ENCODE data around the gene ATRN. TPM values are rescaled to one million over a fixed set of nuclear protein-coding genes. Genes with fewer than 3 reads are reported as not detected.
"Not testable (repeated sequence)": the region's sequence is repeated elsewhere in the genome, so short reads cannot be mapped to it uniquely, and the experiment has no call there.

The ATRN gene
- total and polyA plus RNA-seq, 2 donors (not counting 1 experiment from before 2014, with no cell fraction given), result 5.8 to 19.5 TPM

DNA sequence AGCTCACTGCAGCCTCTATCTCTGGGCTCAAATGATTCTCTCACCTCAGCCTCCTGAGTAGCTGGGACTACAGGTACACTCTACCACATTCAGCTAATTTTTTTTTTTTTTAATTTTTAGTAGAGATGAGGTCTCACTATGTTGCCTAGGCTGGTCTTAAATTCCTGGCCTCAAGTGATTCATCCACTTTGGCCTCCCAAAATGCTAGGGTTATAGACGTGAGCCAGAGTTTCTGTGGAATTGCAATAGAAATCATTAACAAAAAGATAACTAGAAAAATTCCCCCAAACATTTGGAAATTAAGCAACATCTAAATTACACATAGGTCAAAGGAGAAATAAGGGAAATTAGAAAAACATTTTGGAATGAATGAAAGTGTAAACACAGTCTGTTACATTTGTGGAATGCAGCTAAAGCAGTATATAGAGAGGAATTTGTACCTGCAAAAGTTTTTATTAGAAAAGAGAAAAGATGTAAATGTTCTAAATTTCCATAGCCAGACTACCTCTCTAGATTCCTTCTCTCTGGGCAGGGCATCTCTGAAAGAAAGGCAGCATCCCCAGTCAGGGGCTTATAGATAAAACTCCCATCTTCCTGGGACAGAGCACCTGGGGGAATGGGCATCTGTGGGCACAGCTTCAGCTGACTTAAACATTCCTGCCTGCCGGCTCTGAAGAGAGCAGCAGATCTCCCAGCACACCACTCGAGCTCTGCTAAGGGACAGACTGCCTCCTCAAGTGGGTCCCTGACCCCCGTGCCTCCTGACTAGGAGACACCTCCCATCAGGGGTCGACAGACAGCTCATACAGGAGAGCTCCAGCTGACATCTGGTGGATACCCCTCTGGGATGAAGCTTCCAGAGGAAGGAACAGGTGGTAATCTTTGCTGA is 51.3 kb downstream of the ATRN start:
- H3K4me1 ChIP-seq (ENCODE audit: control insufficient read depth in 2 of 2, insufficient read depth in 2 of 2, low read length in 2 of 2), result no peaks in the 10 kb centered on the region
- no peak overlapping the region for H2AFZ ChIP-seq (ENCODE audit: insufficient read depth, low read depth, low read length, poor library complexity, severe bottlenecking)
- H3K27me3 ChIP-seq (replicated peaks in 1 of 4; ENCODE audit: control extremely low read depth in 1 of 4, control insufficient read depth in 3 of 4, insufficient read depth in 4 of 4, low read length in 3 of 4), result no peaks in the 10 kb centered on the region
- CTCF ChIA-PET, result no interaction called here
- H3K27ac ChIP-seq (ENCODE audit: low read length in 2 of 2), result no peak overlapping the region
- no peaks in the 10 kb centered on the region for H4K20me1 ChIP-seq (ENCODE audit: control insufficient read depth, insufficient read depth, low read length, poor library complexity, severe bottlenecking)
- TF ChIP-seq, protein P1, sequence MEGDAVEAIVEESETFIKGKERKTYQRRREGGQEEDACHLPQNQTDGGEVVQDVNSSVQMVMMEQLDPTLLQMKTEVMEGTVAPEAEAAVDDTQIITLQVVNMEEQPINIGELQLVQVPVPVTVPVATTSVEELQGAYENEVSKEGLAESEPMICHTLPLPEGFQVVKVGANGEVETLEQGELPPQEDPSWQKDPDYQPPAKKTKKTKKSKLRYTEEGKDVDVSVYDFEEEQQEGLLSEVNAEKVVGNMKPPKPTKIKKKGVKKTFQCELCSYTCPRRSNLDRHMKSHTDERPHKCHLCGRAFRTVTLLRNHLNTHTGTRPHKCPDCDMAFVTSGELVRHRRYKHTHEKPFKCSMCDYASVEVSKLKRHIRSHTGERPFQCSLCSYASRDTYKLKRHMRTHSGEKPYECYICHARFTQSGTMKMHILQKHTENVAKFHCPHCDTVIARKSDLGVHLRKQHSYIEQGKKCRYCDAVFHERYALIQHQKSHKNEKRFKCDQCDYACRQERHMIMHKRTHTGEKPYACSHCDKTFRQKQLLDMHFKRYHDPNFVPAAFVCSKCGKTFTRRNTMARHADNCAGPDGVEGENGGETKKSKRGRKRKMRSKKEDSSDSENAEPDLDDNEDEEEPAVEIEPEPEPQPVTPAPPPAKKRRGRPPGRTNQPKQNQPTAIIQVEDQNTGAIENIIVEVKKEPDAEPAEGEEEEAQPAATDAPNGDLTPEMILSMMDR (IDR thresholded peaks at IDR 0.05), result no peak
- TF ChIP-seq EZH2 (IDR thresholded peaks at IDR 0.05; ENCODE audit: borderline replicate concordance, insufficient read depth, low read depth, low read length, poor library complexity, severe bottlenecking), result no peak
- H3K4me1 Mint-ChIP-seq, result no peaks in the 10 kb centered on the region
- 94% methylated on average over 4 of the region's 5 CpGs for WGBS (ENCODE audit: insufficient coverage)
- no peaks in the 10 kb centered on the region for H3K27me3 Mint-ChIP-seq
- H3K9me3 Mint-ChIP-seq (ENCODE audit: insufficient read depth), result peaks cover 8% of the 10 kb centered on the region
- H3K4me2 ChIP-seq (replicated peaks; ENCODE audit: low read depth, low read length, poor library complexity, severe bottlenecking), result no peak overlapping the region
- no peak overlapping the region for H3K4me3 Mint-ChIP-seq
- no peak for ATAC-seq (ENCODE audit: low read depth)
- H3K9me3 ChIP-seq (ENCODE audit: control extremely low read depth in 1 of 3, control insufficient read depth in 2 of 3, insufficient read depth in 1 of 3, low read length in 2 of 3), result peaks cover 0 to 4% (median 2%) of the 10 kb centered on the region in 3 donors
- H3K4me3 ChIP-seq (ENCODE audit: control extremely low read depth in 1 of 5, extremely low read depth in 1 of 5, insufficient read depth in 1 of 5, low read depth in 2 of 5, low read length in 4 of 5), result no peak overlapping the region
- H3K79me2 ChIP-seq (ENCODE audit: control insufficient read depth, insufficient read depth, low read length), result no peaks in the 10 kb centered on the region
- POLR2A ChIA-PET, result no interaction called here
- no peak overlapping the region for H3K9ac ChIP-seq (ENCODE audit: low read length)
- intact Hi-C loops (cut with micrococcal nuclease), result no loop called here
- no peak overlapping the region for H3K27ac Mint-ChIP-seq
- DNase-seq, result no peak
- H3K36me3 ChIP-seq (replicated peaks in 1 of 2; ENCODE audit: control extremely low read depth in 1 of 2, control insufficient read depth in 1 of 2, extremely low read depth in 1 of 2, insufficient read depth in 2 of 2, low read length in 1 of 2), result no peaks in the 10 kb centered on the region

DNA sequence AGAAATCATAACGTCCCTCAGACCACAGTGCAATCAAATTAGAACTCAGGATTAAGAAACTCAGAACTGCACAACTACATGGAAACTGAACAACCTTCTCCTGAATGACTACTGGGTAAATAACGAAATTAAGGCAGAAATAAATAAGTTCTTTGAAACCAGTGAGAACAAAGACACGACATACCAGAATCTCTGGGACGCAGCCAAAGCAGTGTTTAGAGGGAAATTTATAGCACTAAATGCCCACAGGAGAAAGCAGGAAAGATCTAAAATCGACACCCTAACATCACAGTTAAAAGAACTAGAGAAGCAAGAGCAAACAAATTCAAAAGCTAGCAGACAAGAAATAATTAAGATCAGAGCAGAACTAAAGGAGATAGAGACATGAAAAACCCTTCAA is 53.9 kb downstream of the ATRN start:
- WGBS (ENCODE audit: insufficient coverage), result no CpG with 5 or more reads among the region's 5 CpGs
- H3K27ac Mint-ChIP-seq, result not testable (repeated sequence)

More for the DNA sequence above, 53.9 kb downstream of the ATRN start:
- DNase-seq; H3K27ac ChIP-seq (ENCODE audit: low read length in 2 of 2); H3K4me3 Mint-ChIP-seq; CTCF ChIA-PET; H2AFZ ChIP-seq (ENCODE audit: insufficient read depth, low read depth, low read length, poor library complexity, severe bottlenecking); H3K27me3 Mint-ChIP-seq; H4K20me1 ChIP-seq (ENCODE audit: control insufficient read depth, insufficient read depth, low read length, poor library complexity, severe bottlenecking); H3K9me3 ChIP-seq (ENCODE audit: control extremely low read depth in 1 of 3, control insufficient read depth in 2 of 3, insufficient read depth in 1 of 3, low read length in 2 of 3); H3K4me3 ChIP-seq (ENCODE audit: control extremely low read depth in 1 of 5, extremely low read depth in 1 of 5, insufficient read depth in 1 of 5, low read depth in 2 of 5, low read length in 4 of 5); intact Hi-C loops (cut with micrococcal nuclease); H3K4me1 Mint-ChIP-seq; H3K9me3 Mint-ChIP-seq (ENCODE audit: insufficient read depth); ATAC-seq (ENCODE audit: low read depth); H3K9ac ChIP-seq (ENCODE audit: low read length); H3K36me3 ChIP-seq (replicated peaks in 1 of 2; ENCODE audit: control extremely low read depth in 1 of 2, control insufficient read depth in 1 of 2, extremely low read depth in 1 of 2, insufficient read depth in 2 of 2, low read length in 1 of 2); H3K27me3 ChIP-seq (replicated peaks in 1 of 4; ENCODE audit: control extremely low read depth in 1 of 4, control insufficient read depth in 3 of 4, insufficient read depth in 4 of 4, low read length in 3 of 4); H3K4me2 ChIP-seq (replicated peaks; ENCODE audit: low read depth, low read length, poor library complexity, severe bottlenecking); POLR2A ChIA-PET; H3K4me1 ChIP-seq (ENCODE audit: control insufficient read depth in 2 of 2, insufficient read depth in 2 of 2, low read length in 2 of 2); H3K79me2 ChIP-seq (ENCODE audit: control insufficient read depth, insufficient read depth, low read length): not testable (repeated sequence)

Data from B cell (primary cell).